ENCODE results near the gene ATP2A2. TPM values are rescaled to one million over a fixed set of nuclear protein-coding genes. Genes with fewer than 3 reads are reported as not detected.

The ATP2A2 gene
- total RNA-seq, 1 experiment from 2014 or later: 154 TPM

GRCh38 chr12:110316861-110317260, 35.8 kb downstream of the ATP2A2 start:
- Histone ChIP-seq H3K79me2 (ENCODE audit: low read depth) (peaks cover 97% of the 10 kb centered on the region), H2AFZ (no peak overlapping the region), H3K4me3 (no peak overlapping the region), H3K4me2 (no peak overlapping the region), H3K36me3 (ENCODE audit: low read depth) (peaks cover 22% of the 10 kb centered on the region; the same call in 1 of the 2 replicates), H3K9me2 (ENCODE audit: insufficient read depth) (no peaks in the 10 kb centered on the region), H3K9me3 (ENCODE audit: insufficient read depth, low read depth) (no peaks in the 10 kb centered on the region), H3F3A (ENCODE audit: insufficient read depth, low read depth) (peaks cover 71% of the 10 kb centered on the region), H4K20me1 (ENCODE audit: insufficient read depth) (peaks cover 53% of the 10 kb centered on the region), H3K27ac (no peak overlapping the region), H3K27me3 (ENCODE audit: insufficient read depth, low read depth) (no peaks in the 10 kb centered on the region), H3K4me1 (replicated peaks; ENCODE audit: insufficient read depth) (peaks cover 16% of the 10 kb centered on the region)
- ChIA-PET CTCF (no interaction called here), POLR2A (ENCODE audit: unreplicated experiment) (interaction anchor here (0.6 kb wide), 1 partner anchor 11 kb away, joined by 5 read pairs; no protein-coding TSS in a partner anchor)
- BruUV-seq (replicated peaks): no TSS peak
- intact Hi-C loops (cut with micrococcal nuclease; ENCODE audit: unreplicated experiment): no loop called here
- no peak for DNase-seq
- TF ChIP-seq CTCF (conservative IDR thresholded peaks at IDR 0.05) (no peak), EZH2 (IDR thresholded peaks at IDR 0.05; ENCODE audit: low read depth) (no peak)

DNA sequence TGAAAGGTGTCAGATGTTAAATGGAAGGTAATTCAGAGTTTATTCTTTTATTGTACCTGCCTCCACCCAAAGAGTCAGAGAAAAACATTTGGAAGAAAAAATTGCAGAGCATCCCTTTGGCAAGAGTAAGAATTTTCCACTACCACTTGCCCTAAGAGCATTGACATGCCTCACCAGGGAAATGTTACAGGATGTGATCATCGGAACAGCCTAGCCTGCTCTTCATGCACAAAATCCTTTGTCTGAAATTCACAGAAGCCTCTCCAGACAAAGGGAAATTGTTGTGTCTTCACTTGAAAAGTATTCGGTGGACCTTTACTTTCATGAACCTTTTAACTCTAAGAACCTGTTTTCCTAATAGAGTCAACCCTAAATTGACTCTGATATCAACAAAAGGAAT, 36.9 kb downstream of the ATP2A2 start:
- peaks cover 97% of the 10 kb centered on the region for H3K79me2 ChIP-seq (ENCODE audit: low read depth)
- intact Hi-C loops (cut with micrococcal nuclease; ENCODE audit: unreplicated experiment): no loop called here
- H3K27ac ChIP-seq: no peak overlapping the region
- no peaks in the 10 kb centered on the region for H3K9me2 ChIP-seq (ENCODE audit: insufficient read depth)
- no peaks in the 10 kb centered on the region for H3K9me3 ChIP-seq (ENCODE audit: insufficient read depth, low read depth)
- H3K4me3 ChIP-seq: no peak overlapping the region
- H3K4me2 ChIP-seq: no peak overlapping the region
- H4K20me1 ChIP-seq (ENCODE audit: insufficient read depth): peaks cover 56% of the 10 kb centered on the region
- H2AFZ ChIP-seq: no peak overlapping the region
- no TSS peak for BruUV-seq (replicated peaks)
- H3K27me3 ChIP-seq (ENCODE audit: insufficient read depth, low read depth): no peaks in the 10 kb centered on the region
- H3K36me3 ChIP-seq (ENCODE audit: low read depth): peaks cover 23% of the 10 kb centered on the region; the same call in 1 of the 2 replicates
- DNase-seq: no peak
- POLR2A ChIA-PET (ENCODE audit: unreplicated experiment): no interaction called here
- CTCF ChIA-PET: interaction anchor here (0.6 kb wide), 1 partner anchor 302 kb away, joined by 5 read pairs; no protein-coding TSS in a partner anchor
- TF ChIP-seq CTCF (conservative IDR thresholded peaks at IDR 0.05): no peak
- TF ChIP-seq EZH2 (IDR thresholded peaks at IDR 0.05; ENCODE audit: low read depth): no peak
- H3K4me1 ChIP-seq (replicated peaks; ENCODE audit: insufficient read depth): peaks cover 6% of the 10 kb centered on the region
- peaks cover 63% of the 10 kb centered on the region for H3F3A ChIP-seq (ENCODE audit: insufficient read depth, low read depth)

DNA sequence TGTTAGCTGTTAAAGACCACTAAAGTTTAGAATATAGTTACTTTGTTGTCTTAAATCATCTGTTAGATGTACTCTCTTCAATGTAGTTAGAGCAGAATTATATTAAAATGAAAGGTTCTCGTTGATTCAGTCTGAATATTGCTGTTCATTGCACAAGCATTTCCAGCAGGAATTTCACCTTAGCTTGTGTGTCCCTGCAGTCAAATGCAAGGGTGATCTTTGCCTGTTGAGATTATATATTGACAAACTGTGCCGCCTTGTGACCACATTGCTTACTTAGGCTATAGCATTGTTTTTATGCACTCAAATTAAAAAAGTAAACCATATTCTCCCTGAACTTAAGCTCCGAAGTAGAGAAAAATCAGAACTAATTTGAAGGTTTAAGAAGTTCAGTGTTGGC, 39.5 kb downstream of the ATP2A2 start:
- Histone ChIP-seq H3K27me3 (ENCODE audit: insufficient read depth, low read depth) (no peaks in the 10 kb centered on the region), H3F3A (ENCODE audit: insufficient read depth, low read depth) (peaks cover 41% of the 10 kb centered on the region), H3K9me2 (ENCODE audit: insufficient read depth) (no peaks in the 10 kb centered on the region), H3K36me3 (ENCODE audit: low read depth) (peaks cover 21% of the 10 kb centered on the region; the same call in 1 of the 2 replicates), H2AFZ (no peak overlapping the region), H4K20me1 (ENCODE audit: insufficient read depth) (peaks cover 53% of the 10 kb centered on the region), H3K4me2 (no peak overlapping the region), H3K79me2 (ENCODE audit: low read depth) (peaks cover 84% of the 10 kb centered on the region), H3K4me3 (no peak overlapping the region), H3K4me1 (replicated peaks; ENCODE audit: insufficient read depth) (no peaks in the 10 kb centered on the region), H3K27ac (no peak overlapping the region), H3K9me3 (ENCODE audit: insufficient read depth, low read depth) (no peaks in the 10 kb centered on the region)
- no peak for TF ChIP-seq EZH2 (IDR thresholded peaks at IDR 0.05; ENCODE audit: low read depth)
- no peak for TF ChIP-seq CTCF (conservative IDR thresholded peaks at IDR 0.05)
- intact Hi-C loops (cut with micrococcal nuclease; ENCODE audit: unreplicated experiment): no loop called here
- DNase-seq: no peak
- POLR2A ChIA-PET (ENCODE audit: unreplicated experiment): no interaction called here
- BruUV-seq (replicated peaks): no TSS peak
- CTCF ChIA-PET: no interaction called here

Measured in PC-9 (cell line).